Caco-2 (cell line): ENCODE measurements around the gene TRIO. TPM values are rescaled to one million over a fixed set of nuclear protein-coding genes. Genes with fewer than 3 reads are reported as not detected.

Experiments used
- BruUV-seq: library from RNA; stranded (reverse); fragments of 400-500 nt; replicated peaks from 2 replicates; lab custom pipeline; 2021; lab: Mats Ljungman, UMichigan
- CTCF ChIA-PET: fragments of 300-600 bp; sonication (Branson Sonifier 250); formaldehyde crosslinking; loops from one replicate; lab custom pipeline; 2022; ENCODE audit warnings: antibody characterized with exemption; lab: Charles Lee
- POLR2A ChIA-PET: fragments of 300-600 bp; sonication (Branson Sonifier 250); formaldehyde crosslinking; loops from one replicate; lab custom pipeline; 2022; ENCODE audit warnings: antibody characterized with exemption; lab: Charles Lee
- DNase-seq, 2 experiments: peaks; one replicate each; pipeline versions ENCODE4 v3.0.0 to v3.0.0-alpha.2; 2020 to 2022
- H3K27me3 ChIP-seq: replicated peaks from 2 replicates; pipeline ENCODE4 v1.6.0; 2011; ENCODE audit warnings: low read length; ENCODE audit not compliant: control insufficient read depth, insufficient read depth
- H3K36me3 ChIP-seq: 2 replicates; pipeline ENCODE4 v1.5.1; 2011; ENCODE audit warnings: low read length; ENCODE audit not compliant: control insufficient read depth, insufficient read depth
- H3K4me1 ChIP-seq: fragments of 250-450 bp; sonication (Bioruptor Pico); 2 replicates; pipeline ENCODE4 v1.5.1; 2020; ENCODE audit warnings: mild to moderate bottlenecking
- H3K4me3 ChIP-seq: 2 replicates; pipeline ENCODE4 v1.5.1; 2011; ENCODE audit warnings: low read depth, mild to moderate bottlenecking, control low read depth, low read length
- H3K9me3 ChIP-seq: fragments of 250-450 bp; sonication (Bioruptor Pico); 2 replicates; pipeline ENCODE4 v1.5.1; 2020; ENCODE audit warnings: mild to moderate bottlenecking, moderate library complexity
- H3K27ac Mint-ChIP-seq: one replicate; pipeline ENCODE4 v1.8.0; 2022; ENCODE audit warnings: mixed read lengths; ENCODE audit not compliant: unreplicated experiment
- H3K27me3 Mint-ChIP-seq: one replicate; pipeline ENCODE4 v1.8.0; 2022; ENCODE audit warnings: mixed read lengths; ENCODE audit not compliant: insufficient read depth, unreplicated experiment
- H3K36me3 Mint-ChIP-seq: one replicate; pipeline ENCODE4 v1.8.0; 2022; ENCODE audit warnings: mild to moderate bottlenecking, mixed read lengths; ENCODE audit not compliant: insufficient read depth, unreplicated experiment
- H3K4me1 Mint-ChIP-seq: one replicate; pipeline ENCODE4 v1.8.0; 2022; ENCODE audit warnings: low read depth, mixed read lengths; ENCODE audit not compliant: unreplicated experiment
- H3K4me3 Mint-ChIP-seq: one replicate; pipeline ENCODE4 v1.8.0; 2022; ENCODE audit warnings: mild to moderate bottlenecking, moderate library complexity, mixed read lengths; ENCODE audit not compliant: unreplicated experiment
- H3K9me3 Mint-ChIP-seq: one replicate; pipeline ENCODE4 v1.8.0; 2022; ENCODE audit warnings: mixed read lengths; ENCODE audit not compliant: unreplicated experiment
- intact Hi-C: fragments of 100-400 bp; cut with micrococcal nuclease; formaldehyde crosslinking; loops from one replicate; pipeline ENCODE4 v1.10.0; 2022; ENCODE audit not compliant: unreplicated experiment
- total RNA-seq: library from RNA; stranded (reverse); gene quantifications from 2 replicates; pipeline ENCODE4 v1.2.3, GENCODE V29; 2022
- TF ChIP-seq, protein P1 (sequence below), 2 experiments: fragments of 200-600 bp in 1 of 2; IDR thresholded peaks; 1 replicate in 1 of 2; 2 replicates in 1 of 2; pipeline versions ENCODE4 v1.5.1 to v1.8.0; 2011 to 2022; ENCODE audit warnings: antibody characterized with exemption in 1 of 2, control low read depth in 1 of 2, inconsistent platforms in 1 of 2, low read depth in 1 of 2, low read length in 1 of 2, mild to moderate bottlenecking in 1 of 2, moderate library complexity in 1 of 2; ENCODE audit not compliant: insufficient read depth in 1 of 2, severe bottlenecking in 1 of 2, unreplicated experiment in 1 of 2

TRIO gene
- total RNA-seq, 1 experiment from 2014 or later, result 92.0 TPM

DNA sequence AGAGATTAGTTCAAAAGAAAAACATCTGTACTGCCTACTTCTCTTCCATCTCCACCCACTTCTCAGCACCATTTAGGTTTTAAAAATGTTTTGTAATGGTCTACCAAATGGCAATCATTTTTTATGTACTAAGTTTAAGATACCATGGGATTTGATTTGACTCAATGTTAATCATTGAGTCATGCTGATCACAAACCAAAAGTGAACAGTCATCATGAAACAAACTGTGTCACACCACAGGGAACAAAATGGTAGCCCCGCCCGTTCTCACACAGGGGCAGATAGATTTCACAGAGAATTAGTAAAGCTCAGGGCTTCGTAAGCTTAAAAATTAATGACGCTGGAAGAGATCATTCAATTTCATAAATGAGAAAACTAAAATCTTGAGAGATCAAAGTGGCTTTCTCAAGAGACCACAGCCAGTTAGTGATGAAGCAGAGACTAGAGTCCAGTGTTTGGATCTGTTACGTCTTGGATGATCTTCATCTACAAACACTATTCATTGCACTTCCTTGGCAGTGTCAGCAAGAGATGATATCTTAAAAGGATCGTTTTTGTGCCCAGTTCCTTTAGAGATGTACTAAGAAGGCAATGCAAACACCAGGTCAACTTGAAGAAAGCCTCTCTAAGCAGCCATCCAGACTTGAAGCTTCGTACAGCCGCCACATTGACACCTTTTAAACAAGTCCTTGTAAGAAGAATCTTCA is 33.9 kb upstream of the TRIO start:
- Histone ChIP-seq H3K9me3 (no peaks in the 10 kb centered on the region), H3K36me3 (no peaks in the 10 kb centered on the region), H3K4me3 (no peak overlapping the region), H3K4me1 (no peaks in the 10 kb centered on the region), H3K27me3 (no peaks in the 10 kb centered on the region)
- ChIA-PET CTCF (interaction anchor here (1.3 kb wide), 1 partner anchor 161 kb away, joined by 7 read pairs; no protein-coding TSS in a partner anchor), POLR2A (no interaction called here)
- no peak overlapping the region for H3K27ac Mint-ChIP-seq
- H3K9me3 Mint-ChIP-seq, result no peaks in the 10 kb centered on the region
- no TSS peak for BruUV-seq
- TF ChIP-seq, protein P1, sequence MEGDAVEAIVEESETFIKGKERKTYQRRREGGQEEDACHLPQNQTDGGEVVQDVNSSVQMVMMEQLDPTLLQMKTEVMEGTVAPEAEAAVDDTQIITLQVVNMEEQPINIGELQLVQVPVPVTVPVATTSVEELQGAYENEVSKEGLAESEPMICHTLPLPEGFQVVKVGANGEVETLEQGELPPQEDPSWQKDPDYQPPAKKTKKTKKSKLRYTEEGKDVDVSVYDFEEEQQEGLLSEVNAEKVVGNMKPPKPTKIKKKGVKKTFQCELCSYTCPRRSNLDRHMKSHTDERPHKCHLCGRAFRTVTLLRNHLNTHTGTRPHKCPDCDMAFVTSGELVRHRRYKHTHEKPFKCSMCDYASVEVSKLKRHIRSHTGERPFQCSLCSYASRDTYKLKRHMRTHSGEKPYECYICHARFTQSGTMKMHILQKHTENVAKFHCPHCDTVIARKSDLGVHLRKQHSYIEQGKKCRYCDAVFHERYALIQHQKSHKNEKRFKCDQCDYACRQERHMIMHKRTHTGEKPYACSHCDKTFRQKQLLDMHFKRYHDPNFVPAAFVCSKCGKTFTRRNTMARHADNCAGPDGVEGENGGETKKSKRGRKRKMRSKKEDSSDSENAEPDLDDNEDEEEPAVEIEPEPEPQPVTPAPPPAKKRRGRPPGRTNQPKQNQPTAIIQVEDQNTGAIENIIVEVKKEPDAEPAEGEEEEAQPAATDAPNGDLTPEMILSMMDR (IDR thresholded peaks at IDR 0.05; ENCODE audit: insufficient read depth in 1 of 2, low read depth in 1 of 2, low read length in 1 of 2, severe bottlenecking in 1 of 2, unreplicated experiment in 1 of 2), result no peak
- no peak overlapping the region for H3K4me3 Mint-ChIP-seq
- intact Hi-C loops, result loop anchor here (5.0 kb wide), 1 partner anchor 122 kb away; no protein-coding TSS in a partner anchor
- no peaks in the 10 kb centered on the region for H3K4me1 Mint-ChIP-seq
- DNase-seq, result no peak
- H3K36me3 Mint-ChIP-seq, result no peaks in the 10 kb centered on the region
- no peaks in the 10 kb centered on the region for H3K27me3 Mint-ChIP-seq

DNA sequence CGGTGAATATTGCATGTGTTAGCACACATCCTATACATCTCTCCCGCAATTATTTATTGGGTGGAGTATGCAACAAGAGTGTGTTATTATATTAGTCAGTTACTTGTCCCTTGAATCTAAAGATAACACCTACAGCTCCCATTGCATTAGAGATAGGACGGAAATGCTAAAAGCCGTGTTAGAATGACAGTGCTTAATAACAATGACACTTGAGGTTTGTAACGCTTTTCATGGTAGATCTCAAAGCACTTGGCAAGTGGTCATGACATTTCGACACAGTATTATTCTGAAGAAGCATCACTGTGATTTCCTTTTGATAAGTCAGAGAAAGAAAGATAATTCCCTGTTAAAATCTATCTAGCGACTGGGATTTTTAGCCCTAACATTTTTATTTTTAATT is 33.4 kb upstream of the TRIO start:
- TF ChIP-seq, protein P1 (IDR thresholded peaks at IDR 0.05; ENCODE audit: insufficient read depth in 1 of 2, low read depth in 1 of 2, low read length in 1 of 2, severe bottlenecking in 1 of 2, unreplicated experiment in 1 of 2), result no peak
- H3K4me1 ChIP-seq, result no peaks in the 10 kb centered on the region
- H3K27ac Mint-ChIP-seq, result no peak overlapping the region

DNA sequence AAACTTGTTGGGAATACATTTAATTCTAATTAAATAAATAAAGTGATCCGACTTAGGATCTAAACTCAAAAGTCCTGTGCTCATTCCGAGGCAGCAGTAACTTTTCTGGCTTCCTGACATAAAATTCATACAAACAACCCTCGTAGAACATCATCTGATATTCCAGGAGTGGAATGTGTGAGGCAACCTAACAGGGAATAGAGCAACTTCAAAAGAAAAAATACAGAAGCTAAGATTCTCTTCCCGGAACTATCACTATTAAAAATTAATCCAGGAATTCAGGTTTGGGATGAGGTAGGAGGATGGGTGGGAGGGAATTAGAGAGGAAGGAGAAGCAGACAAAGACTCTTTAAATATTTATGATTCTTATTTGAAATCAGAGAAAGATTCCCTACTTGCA is 32.9 kb upstream of the TRIO start:
- no TSS peak for BruUV-seq
- POLR2A ChIA-PET, result no interaction called here

More for the DNA sequence above, 33.4 kb upstream of the TRIO start:
- no peak for DNase-seq
- POLR2A ChIA-PET, result no interaction called here
- CTCF ChIA-PET, result no interaction called here
- no peak overlapping the region for H3K4me3 ChIP-seq
- H3K9me3 Mint-ChIP-seq, result no peaks in the 10 kb centered on the region
- peaks cover 6% of the 10 kb centered on the region for H3K4me1 Mint-ChIP-seq
- no peaks in the 10 kb centered on the region for H3K27me3 ChIP-seq
- intact Hi-C loops, result loop anchor here (5.0 kb wide), 1 partner anchor 122 kb away; no protein-coding TSS in a partner anchor
- no peaks in the 10 kb centered on the region for H3K9me3 ChIP-seq
- H3K36me3 Mint-ChIP-seq, result no peaks in the 10 kb centered on the region
- H3K4me3 Mint-ChIP-seq, result no peak overlapping the region
- H3K27me3 Mint-ChIP-seq, result no peaks in the 10 kb centered on the region
- no peaks in the 10 kb centered on the region for H3K36me3 ChIP-seq
- BruUV-seq, result no TSS peak

More for the DNA sequence above, 32.9 kb upstream of the TRIO start:
- H3K36me3 ChIP-seq, result no peaks in the 10 kb centered on the region
- CTCF ChIA-PET, result no interaction called here
- Mint-ChIP-seq H3K9me3 (no peaks in the 10 kb centered on the region), H3K4me3 (no peak overlapping the region), H3K27me3 (no peaks in the 10 kb centered on the region), H3K4me1 (peaks cover 6% of the 10 kb centered on the region), H3K36me3 (no peaks in the 10 kb centered on the region), H3K27ac (no peak overlapping the region)
- H3K9me3 ChIP-seq, result no peaks in the 10 kb centered on the region
- no peaks in the 10 kb centered on the region for H3K4me1 ChIP-seq
- no peak for DNase-seq
- H3K4me3 ChIP-seq, result no peak overlapping the region
- TF ChIP-seq, protein P1 (IDR thresholded peaks at IDR 0.05; ENCODE audit: insufficient read depth in 1 of 2, low read depth in 1 of 2, low read length in 1 of 2, severe bottlenecking in 1 of 2, unreplicated experiment in 1 of 2), result no peak
- no peaks in the 10 kb centered on the region for H3K27me3 ChIP-seq
- intact Hi-C loops, result no loop called here
